Endodermal cell (in vitro differentiated cells): ENCODE results near the gene MAP1LC3B. TPM values are rescaled to one million over a fixed set of nuclear protein-coding genes. Genes with fewer than 3 reads are reported as not detected.

Source experiments
- DNase-seq: peaks from one replicate; pipeline ENCODE4 v3.0.0-alpha.2; 2017
- H3K27ac ChIP-seq: 2 replicates; pipeline ENCODE4 v1.5.1; 2013; ENCODE audit warnings: mild to moderate bottlenecking, low read depth, low read length, moderate library complexity
- H3K27me3 ChIP-seq: 2 replicates; pipeline ENCODE4 v1.6.1; 2013; ENCODE audit warnings: mild to moderate bottlenecking, low read length, moderate library complexity; ENCODE audit not compliant: insufficient read depth, control insufficient read depth, poor library complexity, severe bottlenecking
- H3K36me3 ChIP-seq: 2 replicates; pipeline ENCODE4 v1.7.0; 2013; ENCODE audit warnings: mild to moderate bottlenecking, low read length, moderate library complexity; ENCODE audit not compliant: control insufficient read depth, insufficient read depth
- H3K4me1 ChIP-seq: one replicate; pipeline ENCODE4 v1.7.0; 2013; ENCODE audit warnings: low read length; ENCODE audit not compliant: control insufficient read depth, insufficient read depth
- H3K4me3 ChIP-seq: 2 replicates; pipeline ENCODE4 v1.5.1; 2013; ENCODE audit warnings: mild to moderate bottlenecking, low read length, moderate library complexity
- H3K9ac ChIP-seq: 2 replicates; pipeline ENCODE4 v1.6.1; 2013; ENCODE audit warnings: mild to moderate bottlenecking, low read length, moderate library complexity; ENCODE audit not compliant: poor library complexity, severe bottlenecking; ENCODE audit errors: extremely low read depth
- H3K9me3 ChIP-seq: 2 replicates; pipeline ENCODE4 v1.6.1; 2013; ENCODE audit warnings: mild to moderate bottlenecking, low read length, moderate library complexity; ENCODE audit not compliant: control insufficient read depth
- H3K27ac Mint-ChIP-seq: 2 replicates; pipeline ENCODE4 v1.8.0; 2020; ENCODE audit warnings: mixed read lengths
- H3K27me3 Mint-ChIP-seq: 2 replicates; pipeline ENCODE4 v1.8.0; 2021; ENCODE audit warnings: mild to moderate bottlenecking, mixed read lengths; ENCODE audit not compliant: insufficient read depth
- H3K36me3 Mint-ChIP-seq: 2 replicates; pipeline ENCODE4 v1.8.0; 2020; ENCODE audit warnings: low read depth, mixed read lengths
- H3K4me1 Mint-ChIP-seq: 2 replicates; pipeline ENCODE4 v1.8.0; 2020; ENCODE audit warnings: mixed read lengths
- H3K4me3 Mint-ChIP-seq: 2 replicates; pipeline ENCODE4 v1.8.0; 2020; ENCODE audit warnings: mild to moderate bottlenecking, moderate library complexity, mixed read lengths
- H3K9me3 Mint-ChIP-seq: 2 replicates; pipeline ENCODE4 v1.8.0; 2020; ENCODE audit warnings: mild to moderate bottlenecking, mixed read lengths
- WGBS, 2 experiments: methylation state at CpG; one replicate each; pipeline versions ENCODE4 v1.1.5 to v1.1.7; 2013; ENCODE audit warnings: missing lambda C conversion rate in 2 of 2, mixed read lengths in 1 of 2; ENCODE audit not compliant: insufficient coverage in 1 of 2, insufficient read length in 1 of 2; 5-methylcytosine and 5-hydroxymethylcytosine counted together
- total RNA-seq, 2 donors: library from RNA; stranded (reverse); fragmentation: NEBNext Ultra II Directional in 1 of 2; extraction: Animal tissue kit (Norgen Biotek cat#: 25700) in 1 of 2; gene quantifications; 2 replicates in 1 of 2; 3 replicates in 1 of 2; pipeline ENCODE4 v1.2.1, GENCODE V29; 2021
- TF ChIP-seq, protein P1 (sequence below): fragments of 200-600 bp; sonication (generic); conservative IDR thresholded peaks from 2 replicates; pipeline ENCODE4 v1.5.0; 2021; ENCODE audit warnings: antibody characterized with exemption, mild to moderate bottlenecking

MAP1LC3B gene
- total RNA-seq, 2 donors from 2014 or later: 56.4 to 62.4 TPM

DNA sequence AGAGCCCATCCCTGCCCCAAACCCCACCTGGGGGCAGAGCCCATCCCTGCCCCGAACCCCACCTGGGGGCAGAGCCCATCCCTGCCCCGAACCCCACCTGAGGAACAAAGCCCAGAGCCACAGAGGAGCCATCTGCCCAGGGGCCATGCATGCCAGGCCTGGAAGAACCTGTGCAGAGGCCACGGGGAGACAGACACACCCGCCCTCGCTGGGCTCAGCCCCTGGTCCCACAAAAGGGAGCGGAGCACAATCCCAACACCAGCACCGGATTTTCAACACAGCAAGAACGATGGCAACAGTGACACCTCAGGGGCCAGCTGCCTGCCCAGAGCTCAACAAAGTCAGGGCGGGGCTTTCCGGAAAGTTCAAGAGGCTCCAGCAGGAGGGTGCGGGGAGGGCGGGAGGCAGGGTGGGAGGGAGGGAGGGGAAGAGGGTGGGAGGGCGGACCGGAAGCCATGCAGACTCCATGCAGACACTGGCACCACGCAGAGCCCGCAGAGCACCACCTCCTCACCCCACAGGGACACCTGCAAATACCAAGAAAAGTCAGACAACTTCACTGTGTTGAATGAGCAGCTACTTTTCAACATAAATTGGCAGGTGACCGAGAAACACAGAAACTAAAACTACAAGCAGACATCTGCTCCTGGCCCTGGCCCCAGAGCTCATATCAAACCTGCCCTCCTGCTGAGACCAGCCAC lies 47.1 kb upstream of the MAP1LC3B start:
- Histone ChIP-seq H3K9ac (no peak overlapping the region), H3K27me3 (no peaks in the 10 kb centered on the region), H3K36me3 (peaks cover 19% of the 10 kb centered on the region), H3K4me1 (no peaks in the 10 kb centered on the region), H3K4me3 (no peak overlapping the region), H3K27ac (no peak overlapping the region), H3K9me3 (no peaks in the 10 kb centered on the region)
- peaks cover 39% of the 10 kb centered on the region for H3K36me3 Mint-ChIP-seq
- H3K9me3 Mint-ChIP-seq: no peaks in the 10 kb centered on the region
- WGBS, 2 experiments: 73 to 91% methylated on average over 6 to 14 of the region's 17 CpGs
- H3K27me3 Mint-ChIP-seq: no peaks in the 10 kb centered on the region
- DNase-seq: no peak
- H3K4me1 Mint-ChIP-seq: peaks cover 7% of the 10 kb centered on the region
- H3K27ac Mint-ChIP-seq: peak overlapping the region; percentile 65
- TF ChIP-seq, protein P1, sequence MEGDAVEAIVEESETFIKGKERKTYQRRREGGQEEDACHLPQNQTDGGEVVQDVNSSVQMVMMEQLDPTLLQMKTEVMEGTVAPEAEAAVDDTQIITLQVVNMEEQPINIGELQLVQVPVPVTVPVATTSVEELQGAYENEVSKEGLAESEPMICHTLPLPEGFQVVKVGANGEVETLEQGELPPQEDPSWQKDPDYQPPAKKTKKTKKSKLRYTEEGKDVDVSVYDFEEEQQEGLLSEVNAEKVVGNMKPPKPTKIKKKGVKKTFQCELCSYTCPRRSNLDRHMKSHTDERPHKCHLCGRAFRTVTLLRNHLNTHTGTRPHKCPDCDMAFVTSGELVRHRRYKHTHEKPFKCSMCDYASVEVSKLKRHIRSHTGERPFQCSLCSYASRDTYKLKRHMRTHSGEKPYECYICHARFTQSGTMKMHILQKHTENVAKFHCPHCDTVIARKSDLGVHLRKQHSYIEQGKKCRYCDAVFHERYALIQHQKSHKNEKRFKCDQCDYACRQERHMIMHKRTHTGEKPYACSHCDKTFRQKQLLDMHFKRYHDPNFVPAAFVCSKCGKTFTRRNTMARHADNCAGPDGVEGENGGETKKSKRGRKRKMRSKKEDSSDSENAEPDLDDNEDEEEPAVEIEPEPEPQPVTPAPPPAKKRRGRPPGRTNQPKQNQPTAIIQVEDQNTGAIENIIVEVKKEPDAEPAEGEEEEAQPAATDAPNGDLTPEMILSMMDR: no peak
- H3K4me3 Mint-ChIP-seq: no peak overlapping the region

DNA sequence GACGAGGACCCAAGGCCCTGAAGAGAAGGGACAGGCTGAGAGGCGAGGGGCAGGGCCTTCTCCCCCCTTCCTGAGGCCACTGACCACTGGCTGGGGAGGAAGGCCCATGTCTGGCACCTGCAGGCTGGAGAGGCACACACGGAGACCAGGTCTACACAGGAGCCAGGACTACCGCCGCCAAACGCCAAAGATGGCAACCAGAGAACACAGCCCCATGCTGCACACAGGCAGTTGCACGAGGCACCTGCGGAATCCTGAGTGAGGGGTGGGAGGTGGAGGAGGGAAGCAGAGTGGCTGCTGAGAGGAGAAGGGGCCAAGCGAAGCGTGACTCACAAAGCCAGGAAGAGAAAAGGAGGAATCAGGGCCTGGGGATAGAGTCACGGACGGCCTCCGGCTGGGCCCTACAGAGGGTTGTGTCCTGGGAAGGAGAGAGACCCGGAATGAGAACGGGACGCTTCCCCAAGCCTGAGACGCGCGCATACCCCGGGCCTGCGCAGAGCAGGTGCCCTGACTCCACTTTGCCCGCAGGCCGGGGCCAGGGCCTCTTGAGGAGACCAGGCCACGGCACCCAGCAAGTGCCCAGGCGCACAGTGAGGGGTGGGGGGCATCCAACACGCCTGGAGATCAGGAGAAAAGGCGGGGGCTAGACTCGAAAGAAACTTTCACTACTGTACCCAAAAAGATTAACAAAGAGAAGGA lies 46.3 kb upstream of the MAP1LC3B start:
- H3K4me3 ChIP-seq: no peak overlapping the region
- H3K27me3 ChIP-seq: no peaks in the 10 kb centered on the region
- Mint-ChIP-seq H3K27ac (peak overlapping the region; percentile 65), H3K4me3 (no peak overlapping the region), H3K36me3 (peaks cover 36% of the 10 kb centered on the region), H3K4me1 (peaks cover 7% of the 10 kb centered on the region), H3K9me3 (no peaks in the 10 kb centered on the region), H3K27me3 (no peaks in the 10 kb centered on the region)
- TF ChIP-seq, protein P1: no peak
- no peak overlapping the region for H3K27ac ChIP-seq
- peaks cover 19% of the 10 kb centered on the region for H3K36me3 ChIP-seq
- no peak for DNase-seq
- H3K4me1 ChIP-seq: no peaks in the 10 kb centered on the region
- WGBS, 2 experiments: 93 to 94% methylated on average over 7 to 28 of the region's 28 CpGs
- no peak overlapping the region for H3K9ac ChIP-seq
- no peaks in the 10 kb centered on the region for H3K9me3 ChIP-seq

- Histone ChIP-seq H3K9me3 (no peaks in the 10 kb centered on the region), H3K4me1 (no peaks in the 10 kb centered on the region), H3K36me3 (peaks cover 19% of the 10 kb centered on the region), H3K27ac (no peak overlapping the region), H3K9ac (no peak overlapping the region), H3K27me3 (no peaks in the 10 kb centered on the region), H3K4me3 (no peak overlapping the region)
- DNase-seq: no peak
- Mint-ChIP-seq H3K4me1 (peaks cover 7% of the 10 kb centered on the region), H3K27ac (peak overlapping the region; percentile 44), H3K36me3 (peaks cover 33% of the 10 kb centered on the region), H3K4me3 (no peak overlapping the region), H3K9me3 (no peaks in the 10 kb centered on the region), H3K27me3 (no peaks in the 10 kb centered on the region)
- WGBS, 2 experiments: 93 to 95% methylated on average over 12 to 21 of the region's 21 CpGs
- TF ChIP-seq, protein P1: no peak
Observed at GRCh38 chr16:87346517-87347060, 45.5 kb upstream of the MAP1LC3B start.
